ENCODE data around the gene SLC13A2.
"Not testable (repeated sequence)": the region's sequence is repeated elsewhere in the genome, so short reads cannot be mapped to it uniquely, and the experiment has no call there.

The SLC13A2 gene

GRCh38 chr17:28520687-28521086 lies 47.2 kb downstream of the SLC13A2 start:
- no peak for TF ChIP-seq TARDBP (IDR thresholded peaks at IDR 0.05)
- TF ChIP-seq ELF4 (IDR thresholded peaks at IDR 0.05) = no peak
- TF ChIP-seq FOXA1 (IDR thresholded peaks at IDR 0.05) = no peak
- TF ChIP-seq FOXK2 (IDR thresholded peaks at IDR 0.05) = no peak
- no peak for TF ChIP-seq BHLHE40 (IDR thresholded peaks at IDR 0.05; ENCODE audit: borderline replicate concordance)
- TF ChIP-seq LEF1 (IDR thresholded peaks at IDR 0.05; ENCODE audit: borderline replicate concordance) = no peak
- TF ChIP-seq NFRKB (IDR thresholded peaks at IDR 0.05) = no peak
- no peak for TF ChIP-seq ARNT (IDR thresholded peaks at IDR 0.05)
- CTCF ChIA-PET = interaction anchor here (0.5 to 1.7 kb wide), 2 partner anchors 20 to 24 kb away, joined by 3 to 4 read pairs; no protein-coding TSS in a partner anchor
- POLR2A ChIA-PET = interaction anchor here (1.4 kb wide), 1 partner anchor 11 kb away, joined by 3 read pairs; no protein-coding TSS in a partner anchor
- DNase-seq (ENCODE audit: extremely low spot score) = no peak

- ChIA-PET CTCF (interaction anchor here (0.5 kb wide), 1 partner anchor 25 kb away, joined by 3 read pairs; no protein-coding TSS in a partner anchor), POLR2A (interaction anchor here (0.5 to 0.8 kb wide), 2 partner anchors 16 to 50 kb away, joined by 3 to 4 read pairs; partner anchors contain the start of gene PIGS)
- DNase-seq (ENCODE audit: extremely low spot score) = no peak
- TF ChIP-seq HDGF (IDR thresholded peaks at IDR 0.05; ENCODE audit: borderline replicate concordance) (no peak), FOXK2 (IDR thresholded peaks at IDR 0.05) (no peak), CTBP1 (IDR thresholded peaks at IDR 0.05; ENCODE audit: borderline replicate concordance) (no peak), FOXA1 (IDR thresholded peaks at IDR 0.05) (no peak), SUZ12 (IDR thresholded peaks at IDR 0.05) (no peak), ELF4 (IDR thresholded peaks at IDR 0.05) (no peak), L3MBTL2 (conservative IDR thresholded peaks at IDR 0.05) (no peak), ARNT (IDR thresholded peaks at IDR 0.05) (no peak)
Observed at GRCh38 chr17:28521311-28522085, 48.1 kb downstream of the SLC13A2 start.

DNA sequence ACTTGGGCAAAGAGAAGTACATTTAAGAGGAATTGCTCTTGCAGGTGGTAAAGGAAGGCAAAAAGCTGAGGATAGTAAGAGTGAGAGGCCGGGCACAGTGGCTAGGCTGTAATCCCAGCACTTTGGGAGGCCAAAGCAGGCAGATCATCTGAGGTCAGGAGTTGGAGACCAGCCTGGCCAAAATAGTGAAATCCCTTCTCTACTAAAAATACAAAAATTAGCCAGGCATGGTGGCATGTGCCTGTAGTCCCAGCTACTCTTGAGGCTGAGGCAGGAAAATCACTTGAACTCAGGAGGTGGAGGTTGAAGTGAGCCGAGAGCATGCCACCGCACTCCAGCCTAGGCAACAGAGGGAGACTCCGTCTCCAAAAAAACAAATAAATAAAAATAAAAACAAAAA lies 48.8 kb downstream of the SLC13A2 start:
- CTCF ChIA-PET; DNase-seq (ENCODE audit: extremely low spot score): not testable (repeated sequence)
- POLR2A ChIA-PET = interaction anchor here (0.8 kb wide), 1 partner anchor 49 kb away, joined by 4 read pairs; the partner anchor contains the start of gene PIGS

DNA sequence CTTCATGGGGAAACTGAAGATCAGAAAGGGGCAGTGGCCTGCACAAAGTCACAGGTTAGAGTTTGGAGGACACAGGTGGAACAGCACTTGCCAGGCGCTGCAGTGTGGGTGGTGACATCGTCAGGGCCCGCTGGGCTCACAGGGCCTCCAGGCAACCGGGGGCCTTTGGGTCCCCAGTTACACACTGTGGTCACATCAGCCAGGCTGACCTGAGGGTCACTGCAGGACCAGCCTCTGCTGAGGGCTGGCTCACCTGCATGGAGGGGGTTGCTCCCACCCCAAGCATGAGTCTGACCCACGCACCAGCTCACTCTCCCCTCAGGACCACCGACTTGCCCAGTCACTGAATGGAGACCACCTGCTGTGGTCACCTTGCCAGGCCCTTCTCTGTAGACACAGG lies 49.7 kb downstream of the SLC13A2 start:
- no peak for DNase-seq (ENCODE audit: extremely low spot score)
- ChIA-PET CTCF (no interaction called here), POLR2A (no interaction called here)
- TF ChIP-seq ARNT (IDR thresholded peaks at IDR 0.05) = no peak
- TF ChIP-seq FOXM1 (IDR thresholded peaks at IDR 0.05; ENCODE audit: borderline replicate concordance) = no peak
- TF ChIP-seq ELF4 (IDR thresholded peaks at IDR 0.05) = no peak
- no peak for TF ChIP-seq SP1 (IDR thresholded peaks at IDR 0.05)
- TF ChIP-seq BHLHE40 (IDR thresholded peaks at IDR 0.05; ENCODE audit: borderline replicate concordance) = no peak
- TF ChIP-seq FOXK2 (IDR thresholded peaks at IDR 0.05) = no peak
- TF ChIP-seq HDGF (IDR thresholded peaks at IDR 0.05; ENCODE audit: borderline replicate concordance) = no peak
- TF ChIP-seq FOXA1 (IDR thresholded peaks at IDR 0.05) = no peak
- TF ChIP-seq LEF1 (IDR thresholded peaks at IDR 0.05; ENCODE audit: borderline replicate concordance) = no peak
- no peak for TF ChIP-seq ZNF384 (IDR thresholded peaks at IDR 0.05)
- TF ChIP-seq CTBP1 (IDR thresholded peaks at IDR 0.05; ENCODE audit: borderline replicate concordance) = no peak
- TF ChIP-seq, protein P1, sequence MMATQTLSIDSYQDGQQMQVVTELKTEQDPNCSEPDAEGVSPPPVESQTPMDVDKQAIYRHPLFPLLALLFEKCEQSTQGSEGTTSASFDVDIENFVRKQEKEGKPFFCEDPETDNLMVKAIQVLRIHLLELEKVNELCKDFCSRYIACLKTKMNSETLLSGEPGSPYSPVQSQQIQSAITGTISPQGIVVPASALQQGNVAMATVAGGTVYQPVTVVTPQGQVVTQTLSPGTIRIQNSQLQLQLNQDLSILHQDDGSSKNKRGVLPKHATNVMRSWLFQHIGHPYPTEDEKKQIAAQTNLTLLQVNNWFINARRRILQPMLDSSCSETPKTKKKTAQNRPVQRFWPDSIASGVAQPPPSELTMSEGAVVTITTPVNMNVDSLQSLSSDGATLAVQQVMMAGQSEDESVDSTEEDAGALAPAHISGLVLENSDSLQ (IDR thresholded peaks at IDR 0.05) = no peak
- TF ChIP-seq SUZ12 (IDR thresholded peaks at IDR 0.05) = no peak
- no peak for TF ChIP-seq NFRKB (IDR thresholded peaks at IDR 0.05)

DNA sequence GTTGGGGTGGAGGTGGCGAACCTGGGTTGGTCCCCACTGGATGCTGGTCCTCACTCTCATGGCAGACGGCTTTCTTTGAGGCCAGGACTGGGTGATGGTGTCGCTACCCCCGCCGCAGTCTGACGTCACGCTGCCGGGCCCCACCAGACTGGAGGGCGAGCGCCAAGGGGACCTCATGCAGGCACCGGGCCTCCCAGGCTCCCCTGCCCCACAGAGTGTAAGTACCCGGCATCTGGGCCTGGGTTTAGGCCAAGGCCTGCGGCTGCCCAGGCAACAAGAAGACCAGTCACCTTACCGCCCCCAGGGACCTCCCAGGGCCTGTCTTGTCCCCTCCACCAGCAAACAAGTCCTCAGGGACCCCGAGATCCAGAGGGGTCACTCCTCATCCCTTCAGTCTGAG lies 50.4 kb downstream of the SLC13A2 start:
- TF ChIP-seq ZNF384 (IDR thresholded peaks at IDR 0.05) = no peak
- TF ChIP-seq SUZ12 (IDR thresholded peaks at IDR 0.05) = no peak
- no peak for TF ChIP-seq L3MBTL2 (conservative IDR thresholded peaks at IDR 0.05)
- TF ChIP-seq TARDBP (IDR thresholded peaks at IDR 0.05) = no peak
- no peak for TF ChIP-seq HDGF (IDR thresholded peaks at IDR 0.05; ENCODE audit: borderline replicate concordance)
- no peak for TF ChIP-seq FOXM1 (IDR thresholded peaks at IDR 0.05; ENCODE audit: borderline replicate concordance)
- TF ChIP-seq ARNT (IDR thresholded peaks at IDR 0.05) = no peak
- TF ChIP-seq ELF4 (IDR thresholded peaks at IDR 0.05) = no peak
- TF ChIP-seq BHLHE40 (IDR thresholded peaks at IDR 0.05; ENCODE audit: borderline replicate concordance) = no peak
- TF ChIP-seq FOXA1 (IDR thresholded peaks at IDR 0.05) = no peak
- TF ChIP-seq NFRKB (IDR thresholded peaks at IDR 0.05) = no peak
- TF ChIP-seq CTBP1 (IDR thresholded peaks at IDR 0.05; ENCODE audit: borderline replicate concordance) = no peak
- TF ChIP-seq FOXK2 (IDR thresholded peaks at IDR 0.05) = no peak
- TF ChIP-seq LEF1 (IDR thresholded peaks at IDR 0.05; ENCODE audit: borderline replicate concordance) = no peak
- ChIA-PET CTCF (no interaction called here), POLR2A (no interaction called here)
- no peak for DNase-seq (ENCODE audit: extremely low spot score)

DNA sequence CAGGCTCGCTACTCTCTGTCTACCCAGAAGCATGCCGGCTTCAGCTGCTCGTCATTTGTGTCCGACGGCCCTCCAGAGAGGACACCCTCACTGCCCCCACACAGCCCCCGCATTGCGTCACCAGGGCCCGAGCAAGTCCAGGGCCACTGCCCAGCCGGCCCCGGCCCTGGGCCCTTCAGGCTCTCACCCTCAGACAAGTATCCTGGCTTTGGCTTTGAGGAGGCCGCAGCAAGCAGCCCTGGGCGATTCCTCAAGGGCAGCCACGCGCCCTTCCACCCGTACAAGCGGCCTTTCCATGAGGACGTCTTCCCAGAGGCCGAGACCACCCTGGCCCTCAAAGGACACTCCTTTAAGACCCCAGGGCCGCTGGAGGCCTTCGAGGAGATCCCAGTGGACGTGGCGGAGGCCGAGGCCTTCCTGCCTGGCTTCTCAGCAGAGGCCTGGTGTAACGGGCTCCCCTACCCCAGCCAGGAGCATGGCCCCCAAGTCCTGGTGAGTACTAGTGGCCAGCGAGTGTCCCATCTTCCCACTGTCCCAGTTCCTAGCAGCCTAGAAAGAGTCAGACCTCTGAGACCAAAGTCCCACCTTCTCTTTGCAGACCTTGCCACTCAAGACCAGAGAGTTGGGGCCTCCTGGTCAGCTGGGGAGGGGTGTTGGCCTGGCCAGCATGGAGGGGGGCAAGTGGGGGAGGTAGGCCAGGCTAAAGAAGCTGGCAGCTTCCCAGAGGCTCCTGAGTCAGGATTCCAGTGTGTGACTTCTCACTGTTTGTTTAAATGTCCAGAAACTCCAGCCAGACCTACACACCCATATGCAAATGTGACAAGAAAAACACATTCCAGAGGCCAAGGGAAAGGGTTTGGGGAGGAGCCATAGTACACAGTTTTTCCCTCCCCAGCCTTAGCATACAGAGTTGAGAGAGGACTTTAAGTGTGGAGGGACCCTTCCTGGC lies 51.3 kb downstream of the SLC13A2 start:
- POLR2A ChIA-PET = no interaction called here
- DNase-seq (ENCODE audit: extremely low spot score) = no peak
- no peak for TF ChIP-seq SUZ12 (IDR thresholded peaks at IDR 0.05)
- TF ChIP-seq LEF1 (IDR thresholded peaks at IDR 0.05; ENCODE audit: borderline replicate concordance) = no peak
- TF ChIP-seq TARDBP (IDR thresholded peaks at IDR 0.05) = no peak
- TF ChIP-seq ARNT (IDR thresholded peaks at IDR 0.05) = no peak
- no peak for TF ChIP-seq FOXM1 (IDR thresholded peaks at IDR 0.05; ENCODE audit: borderline replicate concordance)
- TF ChIP-seq, protein P1 (IDR thresholded peaks at IDR 0.05) = no peak
- TF ChIP-seq FOXK2 (IDR thresholded peaks at IDR 0.05) = no peak
- TF ChIP-seq BHLHE40 (IDR thresholded peaks at IDR 0.05; ENCODE audit: borderline replicate concordance) = no peak
- TF ChIP-seq NFRKB (IDR thresholded peaks at IDR 0.05) = no peak
- TF ChIP-seq HDGF (IDR thresholded peaks at IDR 0.05; ENCODE audit: borderline replicate concordance) = no peak
- CTCF ChIA-PET = interaction anchor here (1.0 kb wide), 1 partner anchor 108 kb away, joined by 3 read pairs; no protein-coding TSS in a partner anchor
